ENCODE results near the gene DHRS1.

The DHRS1 gene

GRCh38 chr14:24261969-24262327, 37.6 kb downstream of the DHRS1 start:
- no peak for TF ChIP-seq CTCF (IDR thresholded peaks at IDR 0.05; ENCODE audit: low read depth, low read length)
- no peak for DNase-seq (ENCODE audit: low read depth, low spot score)
- in situ Hi-C loops (cut with HindIII; ENCODE audit: low sequenced_read_pairs), result no loop called here
- no peak overlapping the region for H3K4me3 ChIP-seq (ENCODE audit: low read depth, low read length)

- no peak for TF ChIP-seq CTCF (IDR thresholded peaks at IDR 0.05; ENCODE audit: low read depth, low read length)
- no peak overlapping the region for H3K4me3 ChIP-seq (ENCODE audit: low read depth, low read length)
- no peak for DNase-seq (ENCODE audit: low read depth, low spot score)
- in situ Hi-C loops (cut with HindIII; ENCODE audit: low sequenced_read_pairs), result no loop called here
Observed at GRCh38 chr14:24261256-24261968, 38.2 kb downstream of the DHRS1 start.

- H3K4me3 ChIP-seq (ENCODE audit: low read depth, low read length), result no peak overlapping the region
- in situ Hi-C loops (cut with HindIII; ENCODE audit: low sequenced_read_pairs), result no loop called here
- no peak for TF ChIP-seq CTCF (IDR thresholded peaks at IDR 0.05; ENCODE audit: low read depth, low read length)
- DNase-seq (ENCODE audit: low read depth, low spot score), result no peak
Observed at GRCh38 chr14:24260780-24261157, 38.8 kb downstream of the DHRS1 start.

GRCh38 chr14:24260026-24260779, 39.4 kb downstream of the DHRS1 start:
- in situ Hi-C loops (cut with HindIII; ENCODE audit: low sequenced_read_pairs), result no loop called here
- no peak for DNase-seq (ENCODE audit: low read depth, low spot score)
- H3K4me3 ChIP-seq (ENCODE audit: low read depth, low read length), result no peak overlapping the region
- no peak for TF ChIP-seq CTCF (IDR thresholded peaks at IDR 0.05; ENCODE audit: low read depth, low read length)

- peak; percentile 17 for DNase-seq (ENCODE audit: low read depth, low spot score)
- no peak for TF ChIP-seq CTCF (IDR thresholded peaks at IDR 0.05; ENCODE audit: low read depth, low read length)
- in situ Hi-C loops (cut with HindIII; ENCODE audit: low sequenced_read_pairs), result no loop called here
- no peak overlapping the region for H3K4me3 ChIP-seq (ENCODE audit: low read depth, low read length)
Observed at GRCh38 chr14:24259282-24260025, 40.1 kb downstream of the DHRS1 start.

- no peak for TF ChIP-seq CTCF (IDR thresholded peaks at IDR 0.05; ENCODE audit: low read depth, low read length)
Observed at GRCh38 chr14:24258548-24259265, 40.9 kb downstream of the DHRS1 start.

More at GRCh38 chr14:24258548-24259265, 40.9 kb downstream of the DHRS1 start:
- no peak for DNase-seq (ENCODE audit: low read depth, low spot score)
- in situ Hi-C loops (cut with HindIII; ENCODE audit: low sequenced_read_pairs), result no loop called here
- no peak overlapping the region for H3K4me3 ChIP-seq (ENCODE audit: low read depth, low read length)
